DND-41 (cell line): ENCODE measurements around the gene RTN4RL1.

Experiments
- CTCF ChIP-seq: IDR thresholded peaks from 2 replicates; pipeline ENCODE4 v1.5.1; 2012; ENCODE audit warnings: borderline replicate concordance, low read length, moderate library complexity, mild to moderate bottlenecking; ENCODE audit not compliant: poor library complexity, severe bottlenecking; ENCODE audit errors: extremely low read depth
- EZH2 ChIP-seq: IDR thresholded peaks from 3 replicates; pipeline ENCODE4 v1.6.1; 2012; ENCODE audit warnings: borderline replicate concordance, low read depth, mild to moderate bottlenecking, moderate library complexity, low read length, inconsistent platforms; ENCODE audit not compliant: severe bottlenecking

- no peak for TF ChIP-seq CTCF
- no peak for TF ChIP-seq EZH2
Observed at GRCh38 chr17:1942066-1942365, 83.1 kb downstream of the RTN4RL1 start.
